A549 (cell line): ENCODE results near the gene ALAD. TPM values are rescaled to one million over a fixed set of nuclear protein-coding genes. Genes with fewer than 3 reads are reported as not detected.
A peak's percentile ranks its signal among the peaks of the same experiment; 100 is the strongest.

Experiments used
- ATAC-seq, 2 experiments: fragments of 200-7000 bp in 1 of 2; fragments of >200 bp in 1 of 2; cut with Nextera tagmentation in 1 of 2; cut with Tn5 transposase in 1 of 2; 3 replicates each; pipeline versions ENCODE4 v1.8.0 to v1.9.1; 2018 to 2020; ENCODE audit warnings: mild to moderate bottlenecking in 1 of 2, moderate library complexity in 1 of 2
- CTCF ChIA-PET: fragments of 300-600 bp; sonication (Branson Sonifier 250); formaldehyde crosslinking; extraction: SDS; loops from one replicate; lab custom pipeline; 2021; ENCODE audit warnings: antibody characterized with exemption, inconsistent platforms; lab: Yijun Ruan, JAX
- POLR2A ChIA-PET: fragments of 350-600 bp; formaldehyde crosslinking; extraction: SDS; loops from one replicate; lab custom pipeline; 2021; ENCODE audit warnings: antibody characterized with exemption, inconsistent platforms; lab: Yijun Ruan, JAX
- DNase-seq, 2 experiments: peaks; one replicate each; pipeline versions ENCODE4 v3.0.0 to v3.0.0-alpha.2; 2011 to 2016; ENCODE audit warnings: low read depth in 1 of 2, low spot score in 1 of 2
- FAIRE-seq: peaks from 2 replicates; lab custom pipeline; 2011; peaks lifted over from hg19 to GRCh38; lab: Jason Lieb, UNC
- H3K27ac ChIP-seq, 2 experiments: fragments of >200 bp; sonication (Bioruptor Twin); formaldehyde crosslinking; 3 replicates each; pipeline ENCODE4 v1.5.1; 2016 to 2017
- H3K4me1 ChIP-seq: fragments of >200 bp; sonication (Bioruptor Twin); formaldehyde crosslinking; 3 replicates; pipeline ENCODE4 v1.6.1; 2016
- H3K4me2 ChIP-seq: fragments of >200 bp; sonication (Bioruptor Twin); formaldehyde crosslinking; 3 replicates; pipeline ENCODE4 v1.6.1; 2016
- H3K4me3 ChIP-seq: fragments of >200 bp; sonication (Bioruptor Twin); formaldehyde crosslinking; 3 replicates; pipeline ENCODE4 v1.5.1; 2016
- H3K9me3 ChIP-seq: fragments of >200 bp; sonication (Bioruptor Twin); formaldehyde crosslinking; 3 replicates; pipeline ENCODE4 v1.6.1; 2016
- CHD2 ChIP-seq: fragments of 150-350 bp; IDR thresholded peaks from 2 replicates; pipeline ENCODE4 v1.6.1; 2014; ENCODE audit warnings: low read length; ENCODE audit not compliant: partially characterized antibody
- EHF ChIP-seq: fragments of 250-450 bp; sonication (Bioruptor Pico); IDR thresholded peaks from 2 replicates; pipeline ENCODE4 v1.5.0; 2020; ENCODE audit warnings: mild to moderate bottlenecking
- EP300 ChIP-seq, 2 experiments: fragments of >200 bp; sonication (Bioruptor Twin); formaldehyde crosslinking; IDR thresholded peaks; 2 replicates in 1 of 2; 3 replicates in 1 of 2; pipeline ENCODE4 v1.6.1; 2016 to 2017
- HOXA7 ChIP-seq: fragments of 250-450 bp; sonication (Bioruptor Pico); IDR thresholded peaks from 2 replicates; pipeline ENCODE4 v1.5.0; 2020; ENCODE audit warnings: mild to moderate bottlenecking, moderate library complexity
- HOXB13 ChIP-seq: fragments of 250-450 bp; sonication (Bioruptor Pico); IDR thresholded peaks from 2 replicates; pipeline ENCODE4 v1.5.0; 2020; ENCODE audit warnings: low read depth, mild to moderate bottlenecking, moderate library complexity
- KDM1A ChIP-seq: fragments of 200-600 bp; sonication (generic); IDR thresholded peaks from 2 replicates; pipeline ENCODE4 v1.6.1; 2016; ENCODE audit warnings: low read depth, mild to moderate bottlenecking
- KDM5A ChIP-seq: fragments of 200-600 bp; sonication (generic); IDR thresholded peaks from 2 replicates; pipeline ENCODE4 v1.6.1; 2016; ENCODE audit warnings: antibody characterized with exemption, mild to moderate bottlenecking
- MAFK ChIP-seq: fragments of 450-650 bp; IDR thresholded peaks from 2 replicates; pipeline ENCODE4 v1.6.1; 2014; ENCODE audit not compliant: partially characterized antibody
- MAZ ChIP-seq: fragments of 150-350 bp; IDR thresholded peaks from 2 replicates; pipeline ENCODE4 v1.6.1; 2014; ENCODE audit warnings: antibody characterized with exemption, low read depth, low read length, borderline replicate concordance
- NPAS2 ChIP-seq: fragments of 250-450 bp; sonication (Bioruptor Pico); IDR thresholded peaks from 2 replicates; pipeline ENCODE4 v1.8.0; 2022; ENCODE audit warnings: mild to moderate bottlenecking, moderate library complexity, borderline replicate concordance
- NR3C1 ChIP-seq: fragments of >200 bp; sonication (Bioruptor Twin); formaldehyde crosslinking; IDR thresholded peaks from 3 replicates; pipeline ENCODE4 v1.6.1; 2017
- POLR2AphosphoS2 ChIP-seq: conservative IDR thresholded peaks from 2 replicates; pipeline ENCODE4 v1.6.1; 2012; ENCODE audit warnings: low read length, improper control_type of control experiment, inconsistent platforms
- RAD21 ChIP-seq, 2 experiments: fragments of >200 bp in 1 of 2; sonication (Bioruptor Twin) in 1 of 2; formaldehyde crosslinking in 1 of 2; IDR thresholded peaks in 1 of 2; conservative IDR thresholded peaks in 1 of 2; 2 replicates in 1 of 2; 3 replicates in 1 of 2; pipeline ENCODE4 v1.6.1; 2012 to 2018; ENCODE audit warnings: inconsistent platforms in 1 of 2
- RARB ChIP-seq: fragments of 250-450 bp; sonication (Bioruptor Pico); IDR thresholded peaks from 2 replicates; pipeline ENCODE4 v1.8.0; 2021; ENCODE audit warnings: mild to moderate bottlenecking, moderate library complexity
- RFX5 ChIP-seq: fragments of 450-650 bp; IDR thresholded peaks from 2 replicates; pipeline ENCODE4 v1.7.1; 2014; ENCODE audit warnings: antibody characterized with exemption, mild to moderate bottlenecking, moderate library complexity
- WGBS: methylation state at CpG from one replicate; pipeline ENCODE4 v1.1.6; 2017; ENCODE audit errors: missing lambda C conversion rate; 5-methylcytosine and 5-hydroxymethylcytosine counted together
- polyA plus RNA-seq, 4 experiments: library from polyadenylated mRNA; depleted of rRNA in 3 of 4; stranded (reverse); fragments of >200 nt; fragmentation: RNase III in 1 of 4; extraction: RNeasy Plus Mini Kit Qiagen cat#74134 plus additional on column Dnase treatment in 1 of 4; gene quantifications; 2 replicates in 3 of 4; 3 replicates in 1 of 4; pipeline ENCODE4 v1.2.3, GENCODE V29; 2011 to 2017
- TF ChIP-seq, protein P1 (sequence below): fragments of 250-450 bp; sonication (Bioruptor Pico); IDR thresholded peaks from 2 replicates; pipeline ENCODE4 v1.5.0; 2021; ENCODE audit warnings: mild to moderate bottlenecking, moderate library complexity, borderline replicate concordance
- TF ChIP-seq, protein P2 (sequence below): IDR thresholded peaks from 2 replicates; pipeline ENCODE4 v1.6.1; 2012; ENCODE audit warnings: low read depth, borderline replicate concordance
- TF ChIP-seq, protein P3 (sequence below): fragments of 150-350 bp; IDR thresholded peaks from 2 replicates; pipeline ENCODE4 v1.6.1; 2014; ENCODE audit warnings: low read depth, mild to moderate bottlenecking, low read length
- TF ChIP-seq, protein P4 (sequence below): IDR thresholded peaks from 2 replicates; pipeline ENCODE4 v1.6.1; 2012

Gene ALAD
- polyA plus RNA-seq, 2 of the 4 experiments (the other 2 are of a cell fraction): 5.7 to 18.5 TPM

DNA sequence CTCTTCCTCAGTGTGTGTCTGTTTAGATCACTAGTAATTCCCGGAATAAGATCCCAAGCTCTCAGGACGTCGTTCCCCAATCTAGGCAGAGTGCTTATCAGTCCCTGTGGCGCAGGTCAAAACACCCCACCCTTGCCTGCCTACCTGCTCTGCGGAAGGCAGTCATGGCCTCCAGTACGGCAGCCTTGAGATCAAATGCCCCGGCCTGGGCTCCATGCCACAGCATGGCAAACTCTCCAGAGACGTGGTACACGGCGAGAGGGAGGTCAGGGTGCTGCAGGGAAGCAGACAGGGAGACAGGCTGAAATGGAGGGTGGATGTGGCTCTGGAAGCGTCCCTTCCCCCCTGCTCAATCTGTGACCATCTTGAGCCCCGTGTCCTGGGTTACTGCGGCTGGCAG is 12.3 kb downstream of the ALAD start (continued):
- TF ChIP-seq, protein P1, sequence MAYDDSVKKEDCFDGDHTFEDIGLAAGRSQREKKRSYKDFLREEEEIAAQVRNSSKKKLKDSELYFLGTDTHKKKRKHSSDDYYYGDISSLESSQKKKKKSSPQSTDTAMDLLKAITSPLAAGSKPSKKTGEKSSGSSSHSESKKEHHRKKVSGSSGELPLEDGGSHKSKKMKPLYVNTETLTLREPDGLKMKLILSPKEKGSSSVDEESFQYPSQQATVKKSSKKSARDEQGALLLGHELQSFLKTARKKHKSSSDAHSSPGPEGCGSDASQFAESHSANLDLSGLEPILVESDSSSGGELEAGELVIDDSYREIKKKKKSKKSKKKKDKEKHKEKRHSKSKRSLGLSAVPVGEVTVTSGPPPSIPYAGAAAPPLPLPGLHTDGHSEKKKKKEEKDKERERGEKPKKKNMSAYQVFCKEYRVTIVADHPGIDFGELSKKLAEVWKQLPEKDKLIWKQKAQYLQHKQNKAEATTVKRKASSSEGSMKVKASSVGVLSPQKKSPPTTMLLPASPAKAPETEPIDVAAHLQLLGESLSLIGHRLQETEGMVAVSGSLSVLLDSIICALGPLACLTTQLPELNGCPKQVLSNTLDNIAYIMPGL (CRISPR knock-in tag): no peak
- TF ChIP-seq NPAS2 (CRISPR knock-in tag) (no peak), HOXB13 (CRISPR knock-in tag) (no peak), HOXA7 (CRISPR knock-in tag) (no peak)
- TF ChIP-seq, all 56 proteins: peak for 0

DNA sequence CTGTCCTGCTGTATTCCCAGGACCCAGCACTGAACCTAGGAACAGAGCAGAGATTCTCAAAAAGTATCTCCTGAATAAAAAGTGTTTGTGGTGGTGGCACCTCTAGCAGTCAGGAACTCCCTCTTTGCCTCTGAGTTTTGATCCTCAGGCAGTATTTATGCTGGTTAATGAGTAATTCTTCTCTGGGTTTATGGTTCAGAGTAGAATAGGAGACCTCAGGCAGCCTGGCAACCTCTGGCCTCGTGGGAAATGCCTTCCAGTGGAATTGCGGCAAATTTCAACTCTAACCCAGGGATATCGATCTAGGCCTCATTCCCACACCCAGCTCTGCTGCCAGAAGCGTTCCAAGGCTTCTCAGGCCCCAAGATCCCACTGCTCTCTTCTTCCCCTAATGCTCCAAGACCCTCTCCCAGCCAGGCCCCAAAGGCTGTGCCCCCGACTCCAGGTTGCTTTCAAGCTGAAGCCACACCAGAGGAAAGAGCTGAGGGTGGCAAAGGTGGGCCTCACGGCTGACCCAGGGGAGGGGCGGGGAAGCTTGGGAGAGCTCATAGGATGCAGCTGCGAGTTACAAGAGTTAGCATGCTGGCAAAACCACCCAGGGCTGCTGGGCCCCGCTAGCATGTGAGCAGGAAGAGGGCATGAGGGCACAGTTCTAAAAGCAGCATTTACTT is 13.4 kb downstream of the ALAD start:
- no peak overlapping the region for H3K27ac ChIP-seq
- TF ChIP-seq, protein P2, sequence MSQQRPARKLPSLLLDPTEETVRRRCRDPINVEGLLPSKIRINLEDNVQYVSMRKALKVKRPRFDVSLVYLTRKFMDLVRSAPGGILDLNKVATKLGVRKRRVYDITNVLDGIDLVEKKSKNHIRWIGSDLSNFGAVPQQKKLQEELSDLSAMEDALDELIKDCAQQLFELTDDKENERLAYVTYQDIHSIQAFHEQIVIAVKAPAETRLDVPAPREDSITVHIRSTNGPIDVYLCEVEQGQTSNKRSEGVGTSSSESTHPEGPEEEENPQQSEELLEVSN: no peak
- TF ChIP-seq NR3C1: no peak
- TF ChIP-seq POLR2AphosphoS2: no peak
- TF ChIP-seq KDM1A: no peak
- no peak for TF ChIP-seq CHD2
- TF ChIP-seq EP300 (IDR thresholded peaks at IDR 0.05): no peak
- TF ChIP-seq RAD21 (conservative IDR thresholded peaks at IDR 0.05 in 1 of 2, IDR thresholded peaks at IDR 0.05 in 1 of 2): no peak
- TF ChIP-seq, protein P3, sequence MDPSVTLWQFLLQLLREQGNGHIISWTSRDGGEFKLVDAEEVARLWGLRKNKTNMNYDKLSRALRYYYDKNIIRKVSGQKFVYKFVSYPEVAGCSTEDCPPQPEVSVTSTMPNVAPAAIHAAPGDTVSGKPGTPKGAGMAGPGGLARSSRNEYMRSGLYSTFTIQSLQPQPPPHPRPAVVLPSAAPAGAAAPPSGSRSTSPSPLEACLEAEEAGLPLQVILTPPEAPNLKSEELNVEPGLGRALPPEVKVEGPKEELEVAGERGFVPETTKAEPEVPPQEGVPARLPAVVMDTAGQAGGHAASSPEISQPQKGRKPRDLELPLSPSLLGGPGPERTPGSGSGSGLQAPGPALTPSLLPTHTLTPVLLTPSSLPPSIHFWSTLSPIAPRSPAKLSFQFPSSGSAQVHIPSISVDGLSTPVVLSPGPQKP: no peak
- TF ChIP-seq RARB (CRISPR knock-in tag): no peak
- TF ChIP-seq MAZ: no peak
- TF ChIP-seq, protein P4, sequence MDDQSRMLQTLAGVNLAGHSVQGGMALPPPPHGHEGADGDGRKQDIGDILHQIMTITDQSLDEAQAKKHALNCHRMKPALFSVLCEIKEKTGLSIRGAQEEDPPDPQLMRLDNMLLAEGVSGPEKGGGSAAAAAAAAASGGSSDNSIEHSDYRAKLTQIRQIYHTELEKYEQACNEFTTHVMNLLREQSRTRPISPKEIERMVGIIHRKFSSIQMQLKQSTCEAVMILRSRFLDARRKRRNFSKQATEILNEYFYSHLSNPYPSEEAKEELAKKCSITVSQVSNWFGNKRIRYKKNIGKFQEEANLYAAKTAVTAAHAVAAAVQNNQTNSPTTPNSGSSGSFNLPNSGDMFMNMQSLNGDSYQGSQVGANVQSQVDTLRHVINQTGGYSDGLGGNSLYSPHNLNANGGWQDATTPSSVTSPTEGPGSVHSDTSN: no peak
- no peak for TF ChIP-seq EHF (CRISPR knock-in tag)
- no peak for TF ChIP-seq RFX5
- TF ChIP-seq MAFK: no peak
- TF ChIP-seq KDM5A: no peak
- 0 out of 3 replicates have a peak, but pooled peaks cover 4% of the 10 kb centered on the region for H3K4me1 ChIP-seq
- no peak for FAIRE-seq
- DNase-seq: no peak
- no peaks in the 10 kb centered on the region for H3K9me3 ChIP-seq
- WGBS: 59% methylated on average over 8 of the region's 9 CpGs
- ATAC-seq: peak; percentile 35 to 49; a peak in 2 of 6 replicates
- ChIA-PET POLR2A (interaction anchor here (1.0 kb wide), 2 partner anchors 11 to 22 kb away, joined by 3 to 4 read pairs; partner anchors contain the start of genes C9orf43, HDHD3 and POLE3), CTCF (interaction anchor here (1.0 to 8.2 kb wide), 4 partner anchors 14 to 78 kb away, joined by 3 to 51 read pairs (median 3); partner anchors contain the start of gene ALAD)
- no peak overlapping the region for H3K4me3 ChIP-seq
- H3K4me2 ChIP-seq: no peak overlapping the region
